GM20431 (cell line): ENCODE measurements around the gene MGRN1.

ENCODE experiments used
- in situ Hi-C: fragments of 300-500 bp; cut with MseI, MboI; formaldehyde crosslinking; loops from one replicate; pipeline ENCODE4 v1.15.0; 2020; ENCODE audit warnings: low sequenced_read_pairs; ENCODE audit not compliant: unreplicated experiment

The MGRN1 gene

DNA sequence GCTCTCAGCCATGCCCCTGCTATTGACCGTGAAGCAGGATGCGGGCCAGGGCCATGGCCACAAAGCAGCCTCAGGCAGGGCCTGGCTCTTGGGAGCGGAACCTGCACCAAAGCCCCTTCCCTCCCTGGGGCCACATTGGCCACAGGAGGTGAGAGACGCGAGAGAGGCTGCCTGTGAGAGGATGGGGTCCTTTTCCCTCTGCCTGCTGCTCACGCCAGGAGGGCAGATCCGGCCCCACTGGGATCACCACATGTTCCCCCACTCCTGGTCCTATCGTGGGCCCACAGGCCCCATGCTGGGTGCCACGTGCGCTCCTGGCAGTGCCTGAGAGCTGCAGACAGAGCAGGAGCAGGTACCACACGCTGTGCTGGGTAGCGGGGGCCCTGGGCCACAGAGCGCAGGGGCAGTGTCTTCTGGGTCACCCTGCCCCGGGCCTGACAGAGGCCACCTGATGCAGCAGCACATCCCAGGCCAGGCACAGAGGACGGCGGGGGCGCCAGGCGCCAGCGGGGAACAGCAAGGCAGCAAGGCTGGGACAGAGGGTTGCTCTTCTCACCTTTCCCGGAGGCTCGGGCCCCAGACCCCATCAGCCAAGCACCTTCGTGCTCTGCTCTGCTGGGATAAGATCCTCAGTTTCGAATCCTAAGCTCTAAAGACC is 59.6 kb downstream of the MGRN1 start:
- in situ Hi-C loops: no loop called here

GRCh38 chr16:4684763-4685162 is 60.1 kb downstream of the MGRN1 start:
- in situ Hi-C loops: no loop called here

DNA sequence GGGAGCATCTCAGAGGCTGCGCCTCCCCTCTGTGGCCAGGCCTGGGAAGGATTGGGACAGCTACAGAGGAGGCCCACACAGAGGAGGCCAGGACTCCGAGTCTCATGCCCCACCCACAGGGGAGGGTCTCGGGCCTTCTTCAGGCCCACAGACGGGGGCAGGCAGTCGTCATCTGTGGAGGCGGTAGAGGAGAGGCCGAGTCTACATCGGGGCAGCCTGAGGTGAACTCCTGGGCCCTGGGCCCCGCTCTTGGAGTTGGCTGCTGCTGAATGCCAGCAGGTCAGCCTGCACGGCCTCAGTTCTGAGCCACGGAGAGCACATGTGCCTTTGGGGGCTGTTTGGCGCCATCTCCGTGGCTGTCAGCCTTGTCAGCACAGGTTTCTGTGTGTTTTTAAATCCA is 60.7 kb downstream of the MGRN1 start:
- in situ Hi-C loops: no loop called here

DNA sequence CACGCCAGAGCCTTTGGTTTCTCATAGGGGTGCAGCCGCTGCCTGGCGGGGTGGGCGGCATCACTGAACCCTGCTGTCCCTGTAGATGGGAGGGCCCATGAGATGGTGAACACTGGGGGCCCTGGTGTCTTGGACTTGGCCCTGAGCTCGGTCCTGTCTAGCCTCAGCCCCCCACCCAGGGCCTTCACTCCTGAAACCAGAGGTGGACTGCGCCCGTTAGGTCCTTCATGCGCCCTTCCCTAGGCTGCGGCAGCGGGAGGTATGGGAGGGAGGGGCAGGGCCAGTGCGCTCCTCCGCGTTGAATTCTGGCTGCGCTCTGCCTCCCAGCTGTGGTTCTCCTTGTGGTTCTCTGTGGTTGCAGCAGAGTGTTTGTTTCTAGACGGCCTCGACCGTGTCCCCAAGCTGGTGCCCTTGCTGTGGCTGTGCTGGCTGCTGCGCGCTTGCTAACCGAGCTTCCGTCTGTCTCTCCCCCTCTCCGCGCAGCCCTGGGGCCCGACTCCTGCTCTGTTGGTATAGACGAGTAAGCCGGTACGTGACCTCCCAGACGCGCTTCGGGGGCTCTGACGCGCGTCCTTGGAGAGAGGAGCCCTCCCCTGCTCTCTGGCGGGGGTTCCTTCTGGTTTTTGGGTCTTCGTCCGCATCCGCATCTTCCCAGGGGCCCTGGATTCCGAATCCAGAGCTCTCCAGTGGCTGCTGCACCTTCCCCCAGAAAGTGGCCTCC is 61.3 kb downstream of the MGRN1 start:
- in situ Hi-C loops: no loop called here

DNA sequence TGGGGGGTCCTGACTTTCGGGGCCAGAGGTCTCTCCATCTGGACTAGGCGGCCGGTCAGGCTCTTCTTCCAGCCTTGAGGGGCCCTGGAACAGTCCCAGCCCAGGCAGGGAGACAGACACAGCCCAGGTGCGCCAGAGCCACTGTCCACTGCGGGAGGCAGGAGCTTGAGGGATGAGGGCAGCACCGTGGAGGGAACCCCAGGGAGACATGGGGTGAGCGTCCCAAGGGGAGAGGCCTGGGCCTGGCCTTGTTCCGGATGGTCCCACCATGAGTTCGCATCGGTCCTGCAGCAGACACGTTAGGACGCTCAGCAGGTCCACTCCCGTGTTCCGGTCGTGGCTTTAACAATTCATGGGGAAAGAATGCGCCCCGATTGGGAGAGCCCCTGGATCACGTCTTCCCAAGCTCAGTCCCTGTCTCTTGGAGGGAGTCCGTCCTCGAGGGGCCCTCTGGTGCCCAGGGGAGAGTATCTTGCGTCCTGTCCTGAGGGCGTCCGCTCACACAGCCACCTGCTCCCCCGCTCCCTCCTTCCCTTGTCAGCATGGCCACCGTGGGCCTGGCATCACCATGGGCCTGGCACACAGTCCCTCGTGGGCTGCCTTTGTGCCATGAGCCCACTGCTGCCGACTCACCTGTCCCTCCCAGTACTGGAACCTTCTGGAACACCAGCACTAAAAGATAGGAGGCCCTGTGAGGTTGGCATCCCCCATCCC is 62.0 kb downstream of the MGRN1 start:
- in situ Hi-C loops: no loop called here

- in situ Hi-C loops: no loop called here
These were observed 62.8 kb downstream of the MGRN1 start for GRCh38 chr16:4687416-4687815.

DNA sequence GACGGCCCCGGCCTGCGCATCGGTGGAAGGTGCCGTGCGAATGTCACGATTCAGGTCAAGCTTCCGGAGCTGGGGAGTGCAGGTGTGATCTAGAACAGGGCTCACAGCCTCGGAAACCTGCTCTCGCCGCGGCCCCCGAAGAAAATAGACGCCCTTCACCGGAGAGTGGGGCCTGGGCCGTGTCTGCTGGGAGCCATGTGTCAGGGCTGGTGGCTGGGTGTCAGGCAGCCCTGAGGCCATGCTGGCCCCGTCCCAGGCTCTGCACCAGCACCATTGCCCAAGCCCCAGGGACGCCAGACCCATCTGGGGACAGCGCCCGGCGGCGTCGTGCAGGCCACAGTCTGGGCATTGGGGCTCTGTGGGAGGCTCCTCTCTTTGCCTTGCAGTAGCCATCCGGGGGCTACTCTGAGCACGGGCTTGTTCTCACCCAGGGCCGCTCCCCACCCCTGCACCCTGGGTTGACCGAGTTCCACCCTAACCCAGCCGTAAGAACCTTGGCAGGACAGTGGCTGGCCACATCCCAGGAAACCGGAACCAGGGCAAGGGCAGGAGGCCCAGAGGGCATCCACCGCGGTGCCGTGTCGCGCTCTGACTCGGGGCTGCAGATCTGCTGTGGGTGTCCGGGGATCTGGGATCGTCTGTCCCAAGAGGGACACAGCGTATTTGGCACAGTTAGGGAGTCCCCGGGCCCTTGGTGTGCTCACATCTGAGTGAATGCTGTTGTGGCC is 63.5 kb downstream of the MGRN1 start:
- in situ Hi-C loops: no loop called here

DNA sequence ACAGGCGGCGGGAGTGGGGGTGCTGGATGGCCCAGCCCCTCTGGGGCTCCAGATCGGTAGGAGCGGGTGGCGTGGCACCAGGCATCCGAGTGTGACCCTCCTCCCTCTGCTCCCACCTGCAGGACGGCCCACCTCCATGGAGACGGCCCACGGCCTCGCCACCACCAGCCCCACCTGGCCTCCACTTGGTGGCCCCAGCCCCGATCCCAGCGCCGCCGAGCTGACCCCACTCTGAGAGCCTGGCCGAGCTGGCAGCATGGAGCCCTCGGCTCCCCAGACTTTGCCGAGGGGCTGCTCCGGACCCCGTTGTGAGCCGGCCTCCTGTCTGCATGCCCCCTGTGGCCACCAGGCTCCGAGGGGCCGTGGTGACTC is 64.0 kb downstream of the MGRN1 start:
- in situ Hi-C loops: no loop called here

GRCh38 chr16:4689091-4689671 is 64.6 kb downstream of the MGRN1 start:
- in situ Hi-C loops: no loop called here

DNA sequence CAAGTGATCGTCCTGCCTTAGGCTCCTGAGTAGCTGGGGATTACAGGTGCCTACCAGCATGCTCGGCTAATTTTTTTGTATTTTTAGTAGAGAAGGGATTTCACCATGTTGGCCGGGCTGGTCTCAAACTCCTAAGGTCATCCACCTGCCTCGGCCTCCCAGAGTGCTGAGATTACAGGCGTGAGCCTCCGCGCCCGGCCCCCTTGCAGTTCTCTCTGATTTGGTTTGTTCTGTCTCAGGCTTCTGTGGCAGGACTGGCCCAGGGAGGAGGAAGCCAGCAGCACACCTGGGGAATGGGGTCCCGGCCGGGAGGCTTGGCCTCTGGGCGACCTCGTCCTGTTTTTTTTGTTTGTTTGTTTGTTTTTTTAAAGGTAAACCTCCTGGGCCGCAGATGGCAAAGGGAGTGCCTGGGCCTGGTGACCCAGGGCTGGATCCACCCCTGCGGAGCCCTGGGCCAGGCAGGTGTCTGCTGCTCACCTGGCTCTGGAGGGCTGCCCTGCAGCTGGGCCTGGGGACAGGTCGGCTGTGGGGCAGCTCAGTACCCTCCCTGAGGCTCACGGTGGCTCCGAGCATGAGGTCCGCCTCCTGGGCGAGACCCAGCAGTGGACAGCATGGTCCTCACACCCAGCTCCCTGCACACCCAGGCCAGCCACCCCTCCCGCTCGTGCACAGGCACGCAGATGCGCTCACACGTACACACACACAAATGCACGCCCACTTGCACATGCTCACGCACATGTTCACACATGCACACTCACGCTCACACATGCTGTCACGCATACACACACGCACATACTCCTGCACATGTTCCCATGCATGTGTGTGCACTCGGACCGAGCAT is 65.5 kb downstream of the MGRN1 start:
- in situ Hi-C loops: no loop called here

DNA sequence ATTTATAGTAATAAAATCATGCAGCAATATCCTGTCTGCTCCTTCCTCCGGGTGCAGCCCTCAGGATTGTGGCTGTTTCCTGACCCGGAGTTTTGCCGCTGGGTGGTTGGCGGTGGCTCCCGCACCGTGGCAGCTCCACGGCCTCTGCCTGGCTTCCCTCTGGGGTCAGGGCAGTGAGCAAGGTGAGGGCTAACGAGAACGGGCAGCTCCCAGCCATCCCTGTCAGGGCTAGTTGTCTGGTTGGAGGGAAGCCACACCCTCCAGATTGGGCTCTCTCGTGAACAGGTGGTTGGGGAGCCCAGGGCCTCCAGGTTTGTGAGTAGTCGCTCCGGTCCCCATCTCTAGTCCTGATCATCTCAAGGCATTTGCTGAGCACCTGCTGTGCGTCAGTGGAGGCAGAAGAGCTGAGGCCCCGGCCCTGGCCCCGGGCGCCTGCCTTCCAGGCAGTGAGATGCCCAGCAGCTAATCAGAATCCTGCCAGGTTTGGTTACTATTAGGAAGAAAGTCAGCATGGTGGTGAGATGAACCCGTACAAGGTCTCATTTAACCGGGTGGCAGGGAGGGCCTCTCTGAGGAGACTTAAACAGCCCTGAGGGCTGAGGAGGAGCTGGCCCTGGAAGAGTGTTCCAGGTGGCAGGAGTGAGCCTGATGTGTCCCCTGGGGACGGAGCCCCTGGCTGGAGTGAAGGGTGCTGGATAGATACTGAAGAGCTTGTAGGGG is 66.5 kb downstream of the MGRN1 start:
- in situ Hi-C loops: no loop called here

GRCh38 chr16:4691666-4692412 is 67.2 kb downstream of the MGRN1 start:
- in situ Hi-C loops: no loop called here

- in situ Hi-C loops: no loop called here
These were observed 68.1 kb downstream of the MGRN1 start for GRCh38 chr16:4692460-4693295.

GRCh38 chr16:4693296-4693955 is 68.8 kb downstream of the MGRN1 start, which contains the start of gene NUDT16L1:
Gene NUDT16L1 (plus strand): TSS chr16:4693562. CDS start chr16:4693727, 165 bp downstream.
- in situ Hi-C loops: no loop called here

DNA sequence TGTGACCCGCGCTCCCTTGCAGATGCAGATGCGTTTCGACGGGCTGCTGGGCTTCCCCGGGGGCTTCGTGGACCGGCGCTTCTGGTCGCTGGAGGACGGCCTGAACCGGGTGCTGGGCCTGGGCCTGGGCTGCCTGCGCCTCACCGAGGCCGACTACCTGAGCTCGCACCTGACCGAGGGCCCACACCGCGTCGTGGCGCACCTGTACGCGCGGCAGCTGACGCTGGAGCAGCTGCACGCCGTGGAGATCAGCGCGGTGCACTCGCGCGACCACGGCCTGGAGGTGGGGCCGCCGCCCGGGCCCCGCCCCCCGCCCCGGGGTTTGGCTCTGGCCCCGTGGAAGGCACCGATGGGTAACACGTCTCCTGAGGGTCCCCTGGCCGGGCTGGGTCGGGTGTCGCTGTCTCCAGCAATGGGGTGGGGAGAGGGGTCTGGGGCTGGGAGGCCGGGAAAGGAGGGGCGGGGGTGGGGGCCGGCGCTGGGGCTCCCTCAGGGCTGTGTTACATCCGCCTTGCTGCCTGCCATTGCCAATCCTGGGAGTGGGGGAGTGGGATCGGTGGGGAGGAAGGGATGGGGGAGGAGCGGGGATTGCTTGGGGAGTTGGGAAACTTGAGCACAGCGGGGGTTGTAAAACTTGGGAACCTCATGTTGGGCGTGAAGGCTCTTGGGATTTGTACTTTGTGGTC is 69.5 kb downstream of the MGRN1 start:
- in situ Hi-C loops: no loop called here
